ENCODE measurements around the gene PRDM16.

The PRDM16 gene

DNA sequence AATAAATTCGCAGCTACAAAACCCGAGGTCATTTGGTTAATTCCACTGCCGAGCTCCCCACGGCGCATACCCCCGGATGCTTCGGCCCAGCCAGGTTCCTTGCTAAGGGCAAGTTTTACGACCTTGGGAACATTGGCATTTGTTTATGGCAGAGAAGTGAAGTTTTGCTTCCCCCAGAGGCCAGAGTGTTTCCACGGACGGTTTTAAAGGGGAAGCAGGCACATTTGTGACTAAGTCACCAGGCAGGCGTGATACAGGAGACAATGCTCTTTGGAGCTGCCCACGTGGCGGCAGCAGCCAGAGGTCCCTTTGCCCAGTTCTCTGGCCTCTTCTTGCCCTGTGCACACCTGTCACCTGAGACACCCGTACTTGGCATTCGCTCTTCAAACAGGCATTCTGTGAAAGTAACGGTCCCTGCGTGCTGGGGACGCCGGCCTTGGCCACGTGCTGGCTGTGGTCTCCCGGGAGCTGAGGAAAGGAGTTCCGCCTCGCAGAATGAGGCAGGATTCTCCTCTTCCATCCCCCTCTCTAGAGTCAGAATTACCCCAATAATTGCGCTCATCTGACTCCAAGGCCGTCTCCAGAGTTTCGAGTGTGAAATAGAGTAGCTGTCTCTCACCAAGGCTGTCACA, 138.3 kb downstream of the PRDM16 start:
- DNase-seq (ENCODE audit: low read depth): no peak

GRCh38 chr1:3208819-3209200, 139.8 kb downstream of the PRDM16 start:
- no peak for DNase-seq (ENCODE audit: low read depth)

DNA sequence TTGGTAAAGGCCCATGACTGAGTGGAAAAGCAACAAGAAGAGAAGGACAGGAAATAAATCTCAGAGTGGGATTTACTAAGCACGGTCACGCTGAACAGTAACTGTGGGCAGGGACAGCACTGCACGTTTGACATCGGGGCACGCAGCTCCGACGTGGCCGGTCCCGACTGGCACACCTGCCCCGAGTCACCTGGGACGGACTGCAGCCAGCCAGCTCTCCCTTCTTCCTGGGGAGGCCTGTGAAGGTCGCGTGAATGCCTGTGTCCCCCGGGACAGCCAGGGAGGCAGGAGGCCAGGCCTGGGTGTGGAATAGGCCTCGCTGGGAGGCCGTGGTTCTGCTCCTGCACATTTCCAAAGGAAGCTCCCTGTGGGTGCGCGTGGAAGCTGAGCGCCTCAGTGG, 140.2 kb downstream of the PRDM16 start:
- DNase-seq (ENCODE audit: low read depth): no peak

GRCh38 chr1:3211582-3212375, 142.8 kb downstream of the PRDM16 start:
- DNase-seq (ENCODE audit: low read depth): no peak

- DNase-seq (ENCODE audit: low read depth): no peak
Measured at GRCh38 chr1:3212453-3213355, 143.7 kb downstream of the PRDM16 start.

DNA sequence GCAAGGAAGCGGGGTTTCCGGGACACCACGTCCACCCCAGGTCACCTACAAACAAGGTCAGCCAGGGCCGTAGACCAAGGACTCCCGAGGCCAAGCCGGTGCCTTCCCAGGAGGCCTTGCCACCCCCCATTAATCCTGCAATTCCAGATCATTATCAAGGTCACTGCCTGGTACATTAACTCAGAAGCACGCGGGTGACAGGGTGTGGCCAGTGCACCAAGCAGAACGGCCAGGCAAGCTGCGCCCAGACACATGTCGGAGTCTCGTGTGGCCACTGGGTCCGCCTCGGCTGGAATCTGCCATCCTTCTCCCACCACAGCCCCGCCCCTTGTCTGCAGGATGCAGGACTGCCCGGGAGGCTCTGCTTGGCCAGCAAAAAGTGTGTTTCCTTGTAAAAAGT, 144.7 kb downstream of the PRDM16 start:
- no peak for DNase-seq (ENCODE audit: low read depth)

DNA sequence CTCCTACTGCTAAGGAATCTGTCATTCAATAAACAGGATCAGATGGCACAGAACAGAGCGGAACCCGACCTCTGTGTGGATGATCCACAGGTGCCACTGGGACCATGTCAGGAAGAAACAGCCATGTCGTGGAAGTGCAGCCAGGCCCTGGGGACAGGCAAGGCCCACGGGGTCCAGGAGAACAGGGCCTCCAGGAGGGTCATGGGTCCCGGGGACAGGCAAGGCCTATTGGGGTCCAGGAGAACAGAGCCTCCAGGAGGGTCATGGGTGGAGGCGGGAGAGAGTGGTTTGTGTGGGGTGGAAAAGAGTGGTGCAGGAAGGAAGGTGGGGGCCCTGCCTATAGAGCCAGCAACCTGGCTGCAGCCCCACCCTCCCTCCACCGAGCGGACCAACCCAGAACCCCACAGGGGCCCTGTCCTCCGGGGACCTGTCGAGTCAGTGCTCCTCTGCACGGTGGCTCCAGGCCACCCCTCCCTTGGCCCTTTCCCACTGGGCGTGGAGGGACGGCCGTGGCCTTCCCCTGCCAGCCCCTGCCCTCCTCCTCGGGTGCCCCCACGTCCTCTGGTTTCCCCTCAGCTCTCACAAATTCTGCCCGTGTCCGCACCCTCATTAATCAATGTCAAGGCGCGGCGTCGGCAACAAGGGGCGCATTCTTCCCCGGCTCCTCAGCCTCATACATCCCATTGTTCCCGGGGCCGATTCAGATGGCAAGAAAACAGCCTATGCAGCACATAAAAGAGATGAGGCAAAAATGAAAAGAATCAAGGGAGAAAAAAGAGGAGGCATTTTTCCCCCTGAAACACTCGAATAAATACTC, 146.4 kb downstream of the PRDM16 start:
- no peak for DNase-seq (ENCODE audit: low read depth)

DNA sequence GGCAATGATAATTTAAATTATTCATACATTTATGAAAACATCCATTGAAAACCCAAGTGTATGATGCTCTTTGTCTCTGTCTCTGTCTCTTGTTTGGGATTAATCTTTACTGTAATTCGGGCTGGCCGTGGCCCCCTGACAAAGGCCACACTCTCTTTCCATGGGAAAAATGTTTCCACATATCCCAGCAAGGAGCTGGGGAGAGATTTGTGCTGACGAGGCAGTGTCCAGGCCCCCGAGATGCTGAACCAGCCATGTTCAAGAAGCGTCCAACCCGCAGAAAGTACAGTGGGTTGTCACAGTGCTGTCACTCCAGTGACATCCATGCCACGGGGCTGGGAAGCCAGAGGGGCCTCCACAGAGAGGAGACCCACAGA, 147.0 kb downstream of the PRDM16 start:
- no peak for DNase-seq (ENCODE audit: low read depth)

DNA sequence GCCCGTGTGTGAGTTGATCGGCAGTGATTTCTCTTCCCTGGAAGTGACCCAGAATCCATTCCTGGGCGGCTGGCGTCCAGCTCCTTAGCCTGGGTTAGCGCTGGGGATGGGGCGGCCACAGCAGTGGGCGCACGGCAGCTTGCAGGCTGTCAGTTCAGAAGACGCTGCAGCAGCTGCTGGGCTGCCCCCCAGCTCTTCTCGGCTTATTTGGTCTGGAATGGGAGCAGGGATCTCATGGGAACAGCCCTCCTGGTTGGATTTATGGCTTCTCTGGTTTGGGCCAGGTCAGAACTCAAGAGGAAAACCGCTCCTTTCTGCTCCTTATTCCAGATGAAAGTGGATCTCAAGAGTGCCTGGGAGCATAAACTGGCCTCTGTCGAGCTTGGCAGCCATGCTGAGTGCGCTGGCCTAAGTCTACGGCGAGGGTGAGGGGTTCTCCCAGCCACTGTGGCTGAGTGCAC, 148.2 kb downstream of the PRDM16 start:
- DNase-seq (ENCODE audit: low read depth): no peak

- DNase-seq (ENCODE audit: low read depth): no peak
Measured at GRCh38 chr1:3217979-3218679, 149.1 kb downstream of the PRDM16 start.

GRCh38 chr1:3219005-3219790, 150.2 kb downstream of the PRDM16 start:
- no peak for DNase-seq (ENCODE audit: low read depth)

DNA sequence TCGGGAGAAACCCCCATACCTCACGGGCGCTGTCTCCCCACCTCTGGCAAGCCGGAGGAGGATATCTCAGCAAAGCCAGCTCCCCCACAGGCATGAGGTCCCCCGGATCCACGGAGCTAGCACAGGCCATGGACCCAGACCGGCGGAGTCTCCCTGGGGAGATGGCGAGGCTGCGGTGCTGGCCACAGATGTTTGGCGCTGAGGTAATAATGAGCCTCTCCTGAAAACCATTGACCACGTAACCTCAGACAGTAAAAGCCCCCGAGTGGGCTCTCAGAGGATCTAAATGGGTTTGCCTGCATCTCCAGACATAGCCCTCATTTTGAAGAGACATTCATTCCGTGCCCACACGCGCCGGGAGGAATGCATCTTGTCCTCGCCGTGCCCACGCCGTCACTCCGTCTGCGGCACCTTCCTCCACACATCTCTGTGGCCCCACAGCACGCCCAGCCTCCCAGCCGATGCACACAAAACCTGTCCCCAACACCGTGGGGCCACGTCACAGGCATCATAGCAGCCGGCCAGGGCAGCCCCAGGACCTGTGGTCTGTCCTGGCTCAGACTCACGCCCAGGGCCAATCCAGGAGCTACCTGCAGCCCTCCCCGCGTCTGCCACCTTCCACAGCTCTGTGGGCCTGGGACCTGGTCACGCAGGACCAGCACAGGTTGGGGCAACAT, 150.9 kb downstream of the PRDM16 start:
- DNase-seq (ENCODE audit: low read depth): no peak

DNA sequence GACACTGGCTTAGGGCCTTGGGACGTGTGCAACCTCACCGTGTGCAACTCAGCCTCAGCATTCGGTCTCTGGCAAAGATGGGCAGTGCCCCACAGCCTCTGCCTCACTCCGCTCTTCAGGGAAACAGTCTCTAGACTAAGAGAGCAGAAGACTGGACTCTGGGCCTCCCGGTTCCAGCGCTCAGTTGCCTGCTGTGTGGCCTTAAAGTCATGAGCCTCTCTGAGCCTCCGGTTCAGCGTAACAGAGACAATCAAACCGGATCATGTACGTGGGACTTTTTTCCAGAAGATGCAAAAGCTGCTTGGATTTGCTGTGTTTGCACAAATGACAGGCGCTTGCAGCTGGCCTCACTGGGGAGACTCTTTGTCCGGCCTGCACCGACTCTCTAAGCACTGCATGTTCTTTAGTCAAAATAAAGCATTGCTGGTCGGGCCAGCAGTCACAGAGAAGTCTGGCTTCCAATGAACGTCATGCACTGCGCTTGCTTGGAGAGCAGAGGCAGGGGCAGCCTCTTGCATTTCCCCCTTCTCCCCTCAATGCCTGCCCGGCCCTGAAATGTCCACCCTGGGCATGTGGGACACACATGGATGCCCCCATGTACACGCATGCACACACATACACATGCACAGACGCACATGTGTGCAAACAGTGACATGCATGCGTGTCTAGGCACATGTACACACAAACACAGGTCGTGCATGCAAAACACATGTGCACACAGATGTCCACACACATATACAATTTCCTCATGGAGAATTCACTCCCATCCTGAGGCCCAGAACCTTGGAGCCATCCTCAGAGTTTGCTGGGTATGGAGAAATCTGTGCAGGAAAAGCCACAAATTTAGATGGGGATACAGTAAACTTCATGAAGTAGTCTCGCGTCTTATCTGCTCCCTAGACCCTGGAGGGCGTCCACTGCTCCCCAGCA, 152.4 kb downstream of the PRDM16 start:
- no peak for DNase-seq (ENCODE audit: low read depth)

DNA sequence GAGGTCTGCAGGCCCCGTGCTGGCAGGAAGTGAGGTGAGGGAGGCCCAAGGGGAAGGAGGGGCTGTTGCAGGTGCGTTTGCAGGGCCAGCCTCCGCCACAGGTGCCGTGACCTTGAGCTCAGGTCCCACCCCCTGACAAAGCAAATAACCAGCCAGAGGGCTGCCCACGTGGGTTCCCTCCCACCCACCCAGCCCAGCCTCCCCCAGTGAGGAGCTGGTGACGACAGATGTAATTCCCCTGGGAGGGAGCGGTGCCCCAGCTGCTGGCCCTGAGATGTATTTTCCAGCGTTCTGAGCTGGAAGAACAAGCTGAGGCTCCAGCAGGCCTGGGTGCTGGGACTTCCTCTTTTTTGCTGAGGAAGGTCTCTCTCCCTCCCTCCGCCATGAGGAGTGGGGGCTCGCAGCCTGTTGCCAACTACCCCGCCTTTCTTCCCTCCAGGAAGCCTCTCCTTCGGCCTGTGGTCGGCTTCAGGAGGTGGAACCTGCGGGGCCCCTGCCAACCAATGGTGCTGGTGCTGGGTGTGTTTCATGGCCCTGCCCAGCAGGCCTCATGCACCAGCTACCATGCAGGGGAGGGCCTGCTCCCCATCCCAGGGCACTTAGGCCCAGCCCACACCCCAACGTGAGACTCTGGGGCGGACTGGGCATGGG, 153.2 kb downstream of the PRDM16 start:
- no peak for DNase-seq (ENCODE audit: low read depth)

GRCh38 chr1:3225661-3226060, 156.7 kb downstream of the PRDM16 start:
- DNase-seq (ENCODE audit: low read depth): no peak

- DNase-seq (ENCODE audit: low read depth): no peak
Measured at GRCh38 chr1:3226191-3226590, 157.2 kb downstream of the PRDM16 start.

- DNase-seq (ENCODE audit: low read depth): no peak
Measured at GRCh38 chr1:3226701-3227350, 157.8 kb downstream of the PRDM16 start.

GRCh38 chr1:3227351-3227704, 158.3 kb downstream of the PRDM16 start:
- DNase-seq (ENCODE audit: low read depth): no peak
